ENCODE measurements around the gene NPS. TPM values are rescaled to one million over a fixed set of nuclear protein-coding genes. Genes with fewer than 3 reads are reported as not detected.

Gene NPS
- total RNA-seq, 8 experiments from 2014 or later, result not detected

GRCh38 chr10:127587668-127588365 is 38.7 kb downstream of the NPS start:
- 0 to 84% (median 64%) methylated on average over 2 to 4 of the region's 4 CpGs for WGBS, 10 experiments
- in situ Hi-C loops (cut with MboI; ENCODE audit: low pct_unique_long_range_greater_than_20kb in 2 of 9, low sequenced_read_pairs in 9 of 9, unreplicated experiment in 9 of 9), result no loop called here
- no peak for ATAC-seq (replicated peaks in 6 of 8)
- Histone ChIP-seq H3K4me1 (replicated peaks in 1 of 2) (no peaks in the 10 kb centered on the region), H3K4me3 (no peak overlapping the region), H3K27ac (no peak overlapping the region)

GRCh38 chr10:127592586-127592985 is 43.5 kb downstream of the NPS start:
- no peak overlapping the region for H3K4me3 ChIP-seq
- 0 to 89% (median 47%) methylated on average over 1 to 6 of the region's 7 CpGs; no CpG with 5 or more reads in 1 of the 10 experiments for WGBS, 10 experiments
- in situ Hi-C loops (cut with MboI; ENCODE audit: low pct_unique_long_range_greater_than_20kb in 2 of 9, low sequenced_read_pairs in 9 of 9, unreplicated experiment in 9 of 9), result no loop called here
- H3K4me1 ChIP-seq (replicated peaks in 1 of 2), result no peaks in the 10 kb centered on the region
- H3K27ac ChIP-seq, result no peak overlapping the region
- ATAC-seq (replicated peaks in 6 of 8), result no peak

GRCh38 chr10:127600479-127600878 is 51.4 kb downstream of the NPS start:
- 12 to 60% (median 40%) methylated on average over 1 to 7 of the region's 11 CpGs; no CpG with 5 or more reads in 4 of the 10 experiments for WGBS, 10 experiments
- no peak overlapping the region for H3K4me3 ChIP-seq
- H3K27ac ChIP-seq, result no peak overlapping the region
- in situ Hi-C loops (cut with MboI; ENCODE audit: low pct_unique_long_range_greater_than_20kb in 2 of 9, low sequenced_read_pairs in 9 of 9, unreplicated experiment in 9 of 9), result no loop called here
- H3K4me1 ChIP-seq (replicated peaks in 1 of 2), result no peaks in the 10 kb centered on the region
- ATAC-seq (replicated peaks in 6 of 8), result peak in 3 of 8 experiments; percentile 45 to 59 (median 56)

Other genes with a start within 250 kb of the NPS start
- under 1 TPM in 4 of 8 experiments, not detected in 4; 0.04 to 0.57 (median 0.13) TPM for gene FOXI2, start 187.9 kb downstream of the NPS start, total RNA-seq